ENCODE results near the gene SLC25A10. TPM values are rescaled to one million over a fixed set of nuclear protein-coding genes. Genes with fewer than 3 reads are reported as not detected.

The SLC25A10 gene
- polyA plus RNA-seq, 5 donors = 5.4 to 12.7 (median 9.5) TPM

DNA sequence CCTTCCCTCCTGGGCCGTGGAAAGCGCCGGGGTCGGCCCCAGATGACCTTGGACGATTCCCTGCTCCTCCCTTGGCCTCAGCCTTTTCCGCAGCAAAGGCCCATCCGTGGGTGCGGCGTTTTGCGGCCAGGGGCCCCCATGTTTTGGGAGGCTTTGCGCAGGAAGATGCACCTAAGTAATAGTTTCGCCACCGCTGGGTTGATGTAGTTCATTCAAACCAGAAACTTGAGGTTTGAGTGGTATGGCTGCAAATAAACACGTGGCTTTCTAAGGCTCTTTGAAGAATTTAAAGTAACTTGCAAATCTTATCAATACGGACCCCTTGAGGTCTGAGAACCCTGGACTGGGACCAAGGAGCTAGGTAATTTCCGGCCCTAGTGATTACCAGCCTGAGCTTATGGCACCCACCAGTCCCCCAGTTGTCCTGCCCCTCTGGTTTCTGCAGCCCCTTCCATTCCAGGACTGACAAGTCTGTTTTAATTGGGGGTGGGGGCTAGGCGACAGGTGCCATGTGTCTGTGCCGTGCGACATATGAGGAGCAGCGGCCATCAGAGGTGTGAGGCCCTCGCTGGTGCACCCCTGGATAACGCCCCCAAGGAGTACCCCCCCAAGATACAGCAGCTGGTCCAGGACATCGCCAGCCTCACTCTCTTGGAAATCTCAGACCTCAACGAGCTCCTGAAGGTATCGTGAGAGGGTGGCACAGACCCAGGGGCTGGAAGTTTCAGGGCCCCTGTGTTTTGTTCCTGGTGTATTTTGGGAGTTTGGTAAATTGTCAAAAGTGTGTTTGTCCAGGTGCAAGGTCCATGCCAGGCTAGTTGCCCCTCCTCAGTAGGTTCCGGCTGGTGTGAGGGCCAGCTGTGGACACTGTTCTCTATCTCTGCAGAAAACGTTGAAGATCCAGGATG, 8.1 kb upstream of the SLC25A10 start:
- DNase-seq = no peak

DNA sequence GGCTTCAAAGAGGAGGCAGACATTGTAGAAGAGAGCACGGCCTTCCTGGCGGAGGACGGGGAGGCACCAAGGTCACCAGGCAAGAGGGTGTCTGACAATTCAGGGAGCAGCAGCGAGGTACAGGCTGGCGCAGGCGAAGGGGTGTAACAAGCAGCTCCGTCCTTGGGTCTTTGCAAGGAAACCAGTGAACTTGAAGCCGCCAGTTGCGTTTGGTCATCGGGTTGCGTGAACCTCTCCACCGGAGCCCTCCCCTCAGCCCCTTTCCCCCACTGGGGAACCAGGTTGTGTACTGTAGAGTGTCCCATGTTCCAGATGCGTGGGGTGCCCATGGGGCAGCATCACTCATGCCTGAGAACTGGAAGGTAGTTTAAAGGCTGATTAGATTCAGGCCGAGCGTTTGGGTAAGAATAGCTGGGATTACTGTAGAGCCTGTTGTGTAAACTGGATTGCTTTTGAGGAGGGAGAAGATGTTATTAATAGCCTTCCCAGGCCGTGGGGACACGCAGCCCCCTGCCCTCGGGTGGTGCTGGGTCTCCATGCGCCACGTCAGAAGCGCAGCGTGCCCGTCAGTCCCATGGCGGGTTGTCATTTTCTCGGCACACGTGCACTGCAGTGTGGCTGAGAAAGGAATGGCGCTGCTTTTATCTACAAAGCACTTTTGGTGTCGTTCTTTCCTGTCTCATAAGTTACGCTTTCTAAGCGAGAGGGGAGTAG, 6.4 kb upstream of the SLC25A10 start:
- no peak for DNase-seq

DNA sequence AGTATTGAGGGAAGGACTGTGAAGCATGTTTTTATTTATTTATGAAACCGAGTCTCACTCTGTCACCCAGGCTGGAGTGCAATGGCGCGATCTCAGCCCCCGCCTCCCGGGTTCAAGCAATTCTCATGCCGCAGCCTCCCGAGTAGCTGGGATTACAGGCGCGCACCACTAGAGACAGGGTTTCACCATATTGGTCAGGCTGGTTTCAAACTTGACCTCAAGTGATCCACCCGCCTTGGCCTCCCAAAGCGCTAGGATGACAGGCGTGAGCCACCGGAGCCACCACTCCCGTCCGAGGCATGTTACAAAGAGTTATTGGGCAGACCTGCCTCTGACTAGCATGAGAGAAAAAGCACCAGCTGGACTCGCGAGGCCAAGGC, 5.9 kb upstream of the SLC25A10 start:
- DNase-seq = no peak

DNA sequence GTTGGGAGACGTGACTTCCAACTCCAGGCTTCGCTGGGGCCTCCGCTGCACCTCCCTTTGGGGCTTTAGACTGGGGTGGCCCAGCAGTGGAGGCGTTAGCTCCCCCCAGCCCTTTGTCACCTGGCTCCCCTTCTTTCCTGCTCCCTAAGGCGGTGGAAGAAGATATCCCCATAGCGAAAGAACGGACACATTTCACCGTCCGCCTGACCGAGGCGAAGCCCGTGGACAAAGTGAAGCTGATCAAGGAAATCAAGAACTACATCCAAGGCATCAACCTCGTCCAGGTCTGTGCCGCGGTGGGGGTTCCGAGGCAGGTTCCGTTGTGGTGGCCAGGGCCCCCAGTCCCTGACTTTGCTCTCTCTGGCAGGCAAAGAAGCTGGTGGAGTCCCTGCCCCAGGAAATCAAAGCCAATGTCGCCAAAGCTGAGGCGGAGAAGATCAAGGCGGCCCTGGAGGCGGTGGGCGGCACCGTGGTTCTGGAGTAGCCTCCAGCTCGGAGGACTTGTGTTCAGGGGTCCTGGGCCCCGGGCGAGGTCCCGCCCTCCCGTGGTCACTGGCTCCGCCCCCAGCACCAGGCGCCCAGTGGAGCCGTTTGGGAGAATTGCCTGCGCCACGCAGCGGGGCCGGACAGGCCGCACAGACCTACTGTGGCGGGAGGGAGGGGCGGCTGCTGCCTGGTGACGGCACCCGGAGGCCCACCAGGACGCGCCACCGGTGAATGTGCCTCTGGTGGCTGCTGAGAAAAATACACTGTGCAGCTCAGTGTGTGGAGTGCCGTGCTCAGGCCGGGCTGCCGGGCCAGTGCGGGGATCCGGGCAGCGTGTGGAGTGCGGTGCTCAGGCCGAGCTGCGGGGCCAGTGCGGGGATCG, 5.1 kb upstream of the SLC25A10 start:
- DNase-seq = no peak

DNA sequence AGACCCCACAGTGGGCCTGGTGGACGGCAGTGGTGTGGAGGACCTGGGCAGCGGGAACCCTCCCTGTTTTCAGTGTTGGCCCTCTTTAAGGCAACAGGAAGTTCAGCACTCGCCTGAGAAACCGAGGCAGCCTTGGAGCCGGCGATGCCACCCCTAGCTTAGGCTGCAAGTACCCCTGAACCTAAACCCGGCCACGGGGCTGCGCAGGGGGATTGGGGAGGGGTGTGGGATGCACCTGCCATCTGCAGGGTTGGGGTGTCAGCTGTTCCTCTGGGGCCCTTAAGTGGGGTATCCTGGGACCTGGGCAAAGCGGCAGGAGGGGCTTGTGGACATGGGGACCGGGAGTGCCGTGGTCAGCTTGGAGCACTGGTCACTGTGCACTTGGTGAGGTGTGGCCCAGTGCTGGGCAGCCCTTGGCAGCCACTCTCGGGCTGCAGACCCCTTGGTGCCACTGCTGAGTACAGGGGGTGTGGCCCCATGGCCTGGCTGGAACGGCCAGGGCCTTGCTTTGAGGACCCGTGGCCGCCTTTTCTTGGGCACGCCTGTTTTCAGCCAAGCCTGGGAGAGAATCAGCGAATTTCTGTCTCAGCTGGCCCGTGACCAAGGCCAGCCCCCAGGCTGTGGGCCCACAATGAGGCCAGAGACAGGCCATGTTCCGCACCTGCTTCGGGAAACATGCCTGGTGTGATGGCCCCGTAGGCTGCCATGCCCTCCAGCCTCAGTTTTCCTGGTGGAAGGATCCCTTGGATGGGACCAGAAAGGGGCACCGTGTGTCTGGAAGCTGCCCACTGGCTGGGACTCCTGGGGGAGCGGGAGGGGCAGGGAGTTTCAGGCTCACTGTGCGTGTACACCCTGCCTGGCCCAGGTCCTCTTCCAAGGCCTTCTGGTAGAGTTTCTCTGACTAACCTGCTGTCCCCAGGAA, 4.1 kb upstream of the SLC25A10 start:
- no peak for DNase-seq

DNA sequence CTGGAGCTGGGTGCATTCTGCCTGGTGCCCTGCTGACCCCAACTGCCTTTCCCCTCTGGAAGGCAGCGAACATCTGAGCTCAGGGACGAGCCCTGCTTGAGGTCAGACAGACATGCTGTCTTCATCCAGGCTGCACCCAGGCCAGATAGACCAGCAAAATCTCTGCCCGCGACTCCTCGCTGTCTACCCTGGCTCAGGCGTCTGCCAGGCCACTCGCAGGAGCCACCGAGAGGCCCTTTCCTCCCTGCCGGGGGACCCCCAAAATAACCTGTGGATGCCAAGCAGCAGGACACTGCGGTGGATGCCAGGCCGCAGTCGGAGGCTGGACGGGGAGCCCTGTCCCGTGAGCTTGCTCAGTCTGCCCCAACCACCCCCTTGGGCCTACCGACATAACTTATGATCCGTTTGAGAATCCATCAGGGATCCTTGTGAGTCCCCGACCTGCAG, 3.3 kb upstream of the SLC25A10 start:
- DNase-seq = no peak

DNA sequence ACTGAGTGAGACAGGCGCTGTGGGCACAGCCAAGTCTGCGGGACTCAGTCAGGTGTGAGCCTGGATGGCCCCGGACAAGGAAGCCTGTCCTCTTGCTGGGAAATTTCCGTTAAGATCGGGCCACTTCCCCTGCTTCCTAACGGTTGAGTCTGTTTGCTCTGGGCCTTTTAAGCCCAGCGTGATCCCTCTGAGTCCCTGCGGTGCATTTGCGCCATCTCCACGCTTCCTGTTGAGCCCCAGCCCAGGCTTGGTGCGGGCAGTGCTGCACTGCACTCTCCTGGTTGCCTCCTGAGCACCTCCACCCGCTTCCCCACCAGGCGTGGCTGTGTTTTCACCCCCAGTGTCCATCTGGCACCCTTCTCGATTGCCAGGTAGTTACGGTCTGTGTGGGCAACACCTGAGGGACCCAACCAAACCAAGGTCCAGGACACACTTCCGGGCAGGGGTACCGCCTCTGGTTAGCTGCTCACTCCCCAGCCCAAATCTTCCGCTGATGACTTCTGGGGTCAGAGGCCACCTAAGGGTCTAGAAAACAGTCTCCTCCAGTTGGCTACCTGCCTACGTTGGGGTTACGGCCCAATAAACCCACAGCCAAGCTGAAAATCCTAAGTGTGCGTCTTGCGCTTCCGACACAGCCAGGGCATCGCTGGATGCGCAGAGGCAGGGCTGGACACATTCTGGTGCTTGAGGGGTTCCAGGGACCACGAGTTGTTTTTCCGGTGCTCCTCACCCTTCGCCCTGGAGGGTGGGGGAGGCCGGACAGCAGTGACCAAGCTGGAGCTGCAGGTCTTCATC, 1.4 kb upstream of the SLC25A10 start:
- no peak for DNase-seq

DNA sequence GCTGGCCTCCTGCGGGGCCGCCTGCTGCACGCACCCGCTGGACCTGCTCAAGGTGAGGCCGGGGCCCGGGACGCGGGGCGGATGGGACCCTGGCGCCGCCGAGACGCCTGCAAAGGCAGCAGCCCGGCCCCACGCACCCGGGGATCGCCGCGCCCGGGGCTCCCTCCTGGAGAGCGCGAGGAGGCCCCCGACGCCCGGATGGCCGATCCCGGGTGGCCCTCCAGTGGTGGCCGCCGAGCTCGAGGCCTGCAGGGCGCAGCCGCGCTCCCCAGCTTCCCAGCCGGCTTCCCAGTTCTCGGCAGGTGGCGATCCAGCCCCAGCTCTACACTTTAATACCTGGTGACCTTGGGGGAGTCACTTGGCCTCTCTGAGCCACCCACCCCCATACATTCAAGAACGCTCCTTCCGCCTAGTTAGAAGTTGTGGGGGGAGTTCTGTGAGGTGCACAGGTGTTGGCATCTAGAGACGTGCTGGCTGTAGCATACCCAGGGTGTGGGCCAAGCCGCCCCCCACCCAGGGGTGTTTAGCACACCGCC, 452 bp downstream of the SLC25A10 start:
- DNase-seq = no peak

DNA sequence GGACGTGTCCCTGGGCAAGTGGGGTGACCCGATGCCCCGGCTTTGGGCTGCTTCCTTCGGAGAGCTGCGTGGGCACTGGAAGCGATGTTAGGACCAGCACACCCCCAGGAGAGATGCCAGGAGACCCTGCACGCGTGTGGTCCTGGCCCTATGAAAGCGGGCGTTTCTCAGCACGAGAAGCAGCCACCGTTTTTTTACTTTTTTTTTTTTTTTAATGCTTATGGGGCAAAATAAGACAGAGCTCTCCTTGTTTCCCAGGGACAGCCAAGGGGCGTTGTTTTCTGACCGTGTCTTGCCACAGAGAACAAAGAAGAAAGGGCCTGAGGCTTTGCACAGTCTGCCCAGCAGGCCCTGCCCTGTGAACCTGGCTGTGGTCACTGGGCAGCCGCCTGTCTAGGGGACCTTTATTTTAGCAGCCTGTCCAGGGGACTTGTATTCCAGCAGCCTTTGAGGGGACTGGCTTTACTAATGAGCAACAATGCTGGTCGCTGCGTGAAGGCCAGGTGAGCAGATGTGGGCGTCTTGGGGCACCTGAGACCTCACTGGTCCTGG, 996 bp downstream of the SLC25A10 start:
- DNase-seq = no peak

DNA sequence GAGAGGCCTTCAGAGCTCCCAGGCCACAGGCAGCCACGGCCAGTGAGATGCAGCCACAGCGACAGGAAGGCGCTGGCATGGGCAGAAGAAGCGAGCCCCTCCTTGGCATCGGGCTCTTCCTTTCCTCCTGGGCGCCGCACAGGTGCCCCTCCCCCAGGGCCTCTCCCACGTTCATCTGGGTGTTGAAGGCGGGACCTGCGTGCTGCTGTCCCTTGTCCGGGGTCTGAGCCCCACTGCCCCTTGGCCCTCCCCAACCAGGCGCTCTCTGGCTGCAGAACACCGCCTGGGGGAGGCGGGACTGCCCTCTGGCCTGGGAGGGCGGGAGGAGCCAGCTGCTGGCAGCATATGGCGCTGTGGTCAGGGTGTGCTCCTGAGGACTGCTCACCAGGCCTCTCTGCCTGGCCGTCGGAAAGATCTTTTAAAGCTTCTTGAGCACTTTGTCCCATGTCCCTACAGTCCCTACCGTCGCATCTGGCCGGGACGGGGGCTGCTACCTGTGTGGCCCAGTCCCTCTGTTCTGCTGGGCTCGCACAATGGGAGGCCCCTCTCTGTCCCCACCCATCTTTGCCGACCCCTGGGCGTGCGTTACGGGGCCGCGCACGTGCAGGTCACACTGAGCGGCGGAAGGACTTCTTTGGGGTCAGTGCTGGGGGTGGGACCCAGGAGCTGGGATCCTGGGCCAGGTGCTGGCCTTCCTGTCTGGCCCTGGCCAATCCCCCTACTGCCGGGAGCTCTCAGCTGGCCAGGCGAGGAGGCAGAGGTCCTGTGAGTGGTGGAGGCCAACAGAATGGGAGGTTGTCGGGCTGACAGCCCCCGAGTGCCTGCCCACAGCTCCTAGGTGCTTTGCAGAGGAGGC, 1.7 kb downstream of the SLC25A10 start:
- DNase-seq = no peak

DNA sequence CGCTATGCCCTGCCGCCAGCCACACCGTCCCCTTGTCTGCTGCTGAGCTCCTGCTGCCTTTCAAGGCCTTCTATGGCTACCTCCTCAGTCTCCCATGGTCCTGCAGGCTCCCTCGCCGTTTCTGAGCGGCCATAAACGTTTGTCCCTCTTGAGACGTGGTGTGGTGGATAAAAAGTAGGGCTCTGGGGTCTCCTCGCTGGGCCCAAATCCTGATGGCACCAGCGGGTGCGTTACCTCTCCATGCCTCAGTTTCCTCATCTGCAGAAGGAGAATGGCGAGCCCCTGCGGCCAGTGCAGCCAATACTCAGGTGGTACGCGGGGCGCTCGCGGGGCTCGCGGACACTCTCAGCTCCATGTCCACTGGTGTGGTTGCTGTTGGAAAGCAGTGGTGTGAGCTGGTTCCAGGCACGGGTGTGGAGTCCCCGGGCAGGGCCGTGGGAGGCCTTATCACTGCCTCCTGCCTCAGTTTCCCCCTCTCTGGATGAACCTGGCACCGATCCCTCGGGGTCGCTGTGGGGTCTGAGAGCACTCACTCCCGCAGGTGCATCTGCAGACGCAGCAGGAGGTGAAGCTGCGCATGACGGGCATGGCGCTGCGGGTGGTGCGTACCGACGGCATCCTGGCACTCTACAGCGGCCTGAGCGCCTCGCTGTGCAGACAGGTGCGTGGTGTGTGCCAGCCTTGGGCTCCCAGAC, 2.5 kb downstream of the SLC25A10 start:
- no peak for DNase-seq

DNA sequence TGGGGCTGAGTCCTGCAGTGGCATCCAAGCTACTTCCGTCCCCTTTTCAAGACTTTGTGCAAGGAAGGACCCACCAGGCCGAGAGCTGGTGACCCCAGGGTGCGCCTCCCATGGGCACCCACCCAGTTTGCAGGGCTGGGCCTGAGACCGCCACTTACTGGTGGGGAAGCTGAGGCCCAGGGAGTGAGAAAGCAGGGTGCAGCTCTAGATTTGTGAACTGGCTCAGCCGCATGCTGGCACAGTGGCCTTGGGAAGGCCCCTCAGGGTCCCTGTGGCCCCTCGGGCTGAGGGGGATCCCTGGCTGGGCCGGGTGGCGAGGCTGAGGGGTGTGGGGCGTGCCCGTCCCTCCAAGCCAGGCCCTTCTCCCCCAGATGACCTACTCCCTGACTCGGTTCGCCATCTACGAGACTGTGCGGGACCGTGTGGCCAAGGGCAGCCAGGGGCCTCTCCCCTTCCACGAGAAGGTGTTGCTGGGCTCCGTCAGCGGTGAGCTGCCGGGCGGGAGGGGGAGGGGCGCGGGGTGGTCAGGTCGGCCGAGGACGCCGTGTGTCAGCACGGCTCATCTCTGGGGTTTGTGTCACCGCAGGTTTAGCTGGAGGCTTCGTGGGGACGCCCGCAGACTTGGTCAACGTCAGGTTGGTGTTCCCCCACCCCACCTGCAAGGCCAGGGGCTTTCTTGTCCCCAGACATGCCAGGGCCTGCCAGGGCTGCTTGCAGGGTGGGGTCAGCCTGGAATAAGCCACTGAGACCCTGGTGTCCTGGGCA, 3.2 kb downstream of the SLC25A10 start:
- DNase-seq = no peak

DNA sequence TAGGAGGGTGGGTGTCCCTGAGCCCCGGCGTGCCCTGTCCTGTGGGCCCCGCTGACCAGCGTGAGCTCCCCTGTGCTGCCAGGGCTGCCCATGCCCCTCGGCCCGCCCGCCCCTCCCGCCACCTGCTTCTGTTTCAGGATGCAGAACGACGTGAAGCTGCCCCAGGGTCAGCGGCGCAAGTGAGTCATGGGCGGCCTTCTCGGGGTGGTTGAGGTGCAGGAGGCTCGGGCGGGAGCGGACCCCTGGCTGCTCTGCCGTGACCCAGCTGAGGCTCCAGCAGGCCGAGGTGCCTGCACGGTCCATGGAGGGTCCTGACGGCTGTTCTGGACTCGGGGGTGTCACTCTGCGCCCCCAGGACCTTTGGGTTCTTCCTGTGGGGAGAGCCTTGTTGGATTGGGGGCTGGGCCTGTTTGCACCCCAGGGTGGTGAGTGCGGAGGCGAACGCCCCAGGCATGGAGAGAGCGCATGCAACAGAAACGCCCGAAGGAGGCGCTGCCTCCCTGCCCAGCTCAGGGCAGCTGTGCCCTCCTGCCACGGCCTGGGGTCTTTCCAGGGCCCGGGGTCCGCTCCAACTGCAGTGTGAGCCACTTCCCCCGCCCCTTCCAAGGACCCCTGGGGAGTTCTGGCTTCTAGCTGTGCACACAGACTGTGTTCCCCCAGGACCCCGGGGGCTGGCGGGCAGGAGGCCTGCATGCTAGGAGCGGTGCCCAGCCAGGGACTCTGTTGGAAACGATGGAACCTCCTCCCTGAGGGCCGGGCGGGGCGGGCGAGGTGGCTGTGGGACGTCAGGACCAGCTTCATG, 4.0 kb downstream of the SLC25A10 start:
- no peak for DNase-seq

DNA sequence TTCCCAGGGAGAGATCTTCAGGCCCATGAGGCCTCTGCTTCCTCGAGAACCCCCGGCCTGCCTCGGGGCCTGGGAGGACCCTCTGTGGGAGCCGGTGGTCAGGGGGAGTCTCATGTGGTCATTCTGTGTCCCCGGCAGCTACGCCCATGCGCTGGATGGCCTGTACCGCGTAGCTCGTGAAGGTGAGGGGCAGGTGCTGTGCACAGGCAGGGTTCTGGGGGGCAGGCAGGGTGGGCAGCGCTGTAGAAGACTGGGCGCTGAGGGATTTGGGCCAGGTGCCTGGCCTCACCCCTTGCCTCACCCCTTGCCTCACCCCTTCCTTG, 4.6 kb downstream of the SLC25A10 start:
- DNase-seq = no peak

DNA sequence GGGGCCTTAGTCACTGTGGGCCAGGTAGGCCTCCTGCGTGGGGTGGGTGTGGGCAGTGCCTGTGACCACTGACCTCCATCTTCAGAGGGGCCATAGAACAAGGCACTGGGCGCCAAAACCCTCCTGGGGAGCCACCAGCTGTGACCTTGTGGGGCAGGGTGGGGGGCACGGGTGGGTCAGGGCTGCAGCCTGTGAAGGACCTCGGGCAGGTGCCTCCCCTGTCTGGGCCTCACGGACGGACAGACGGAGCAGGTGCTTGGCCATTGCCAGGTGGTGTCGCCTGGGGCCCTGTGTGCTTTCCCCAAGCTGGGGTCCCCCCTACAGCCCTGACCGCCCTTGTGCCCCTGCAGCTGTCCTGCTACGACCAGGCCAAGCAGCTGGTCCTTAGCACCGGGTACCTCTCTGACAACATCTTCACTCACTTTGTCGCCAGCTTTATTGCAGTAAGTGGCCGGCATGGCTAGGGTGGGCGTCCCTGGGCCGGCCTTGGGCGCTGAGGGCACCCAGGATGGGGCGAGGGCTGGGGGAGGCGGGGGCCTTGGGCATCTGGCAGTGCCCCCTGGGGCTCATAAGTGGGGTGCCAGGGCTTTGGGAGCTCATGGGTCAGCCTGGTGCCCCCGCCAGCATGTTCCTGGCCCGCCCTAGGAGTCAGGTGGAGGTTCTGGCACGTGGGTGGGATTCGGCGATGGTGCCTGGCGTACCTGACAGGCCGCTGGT, 5.1 kb downstream of the SLC25A10 start:
- DNase-seq = no peak

DNA sequence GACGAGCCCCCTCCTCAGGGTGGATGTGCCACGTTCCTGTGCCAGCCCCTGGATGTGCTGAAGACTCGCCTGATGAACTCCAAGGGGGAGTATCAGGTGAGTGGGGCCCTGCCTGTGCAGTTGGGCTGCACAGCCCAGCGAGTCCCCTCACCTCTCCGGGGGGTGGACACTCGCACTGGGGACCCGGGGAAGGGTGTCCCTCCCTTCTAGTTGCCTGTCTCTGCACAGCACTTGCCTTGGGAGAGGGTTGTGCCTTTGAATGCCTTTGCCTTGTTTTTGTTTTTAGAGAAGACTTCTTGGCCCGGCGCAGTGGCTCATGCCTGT, 5.6 kb downstream of the SLC25A10 start:
- DNase-seq = no peak
